WTC11 (cell line): Measurements from ENCODE around the gene DTNB. TPM values are rescaled to one million over a fixed set of nuclear protein-coding genes. Genes with fewer than 3 reads are reported as not detected.

Source experiments
- ATAC-seq: fragments of 200-7000 bp; cut with Tn5 transposase; 2 replicates; pipeline ENCODE4 v1.10.0; 2021; ENCODE audit warnings: mild to moderate bottlenecking, moderate library complexity
- CTCF ChIA-PET: fragments of 300-600 bp; sonication (Branson Sonifier 250); formaldehyde crosslinking; loops from one replicate; lab custom pipeline; 2021; ENCODE audit warnings: antibody characterized with exemption; lab: Charles Lee
- POLR2A ChIA-PET: fragments of 350-600 bp; sonication (Branson Sonifier 250); formaldehyde crosslinking; loops from one replicate; lab custom pipeline; 2021; ENCODE audit warnings: antibody characterized with exemption; lab: Charles Lee
- DNase-seq: peaks from one replicate; pipeline ENCODE4 v3.0.0; 2021; ENCODE audit warnings: low spot score
- H3K27ac Mint-ChIP-seq: 2 replicates; pipeline ENCODE4 v1.8.0; 2021; ENCODE audit warnings: mixed read lengths
- H3K27me3 Mint-ChIP-seq: 2 replicates; pipeline ENCODE4 v1.8.0; 2021; ENCODE audit warnings: low read depth, mild to moderate bottlenecking, moderate library complexity, mixed read lengths
- H3K36me3 Mint-ChIP-seq: 2 replicates; pipeline ENCODE4 v1.8.0; 2021; ENCODE audit warnings: mixed read lengths
- H3K4me1 Mint-ChIP-seq: 2 replicates; pipeline ENCODE4 v1.8.0; 2022; ENCODE audit warnings: mixed read lengths
- H3K4me3 Mint-ChIP-seq: 2 replicates; pipeline ENCODE4 v1.8.0; 2021; ENCODE audit warnings: mild to moderate bottlenecking, moderate library complexity, mixed read lengths
- H3K9me3 Mint-ChIP-seq: 2 replicates; pipeline ENCODE4 v1.8.0; 2021; ENCODE audit warnings: mixed read lengths
- ATF3 ChIP-seq: sonication (generic); formaldehyde crosslinking; conservative IDR thresholded peaks from 2 replicates; pipeline ENCODE4 v1.8.1; 2022; ENCODE audit warnings: mild to moderate bottlenecking, missing genetic modification reagents
- CBFB ChIP-seq: sonication (generic); formaldehyde crosslinking; IDR thresholded peaks from 2 replicates; pipeline ENCODE4 v1.8.1; 2022; ENCODE audit warnings: mild to moderate bottlenecking, low read depth, missing genetic modification reagents
- CREM ChIP-seq: sonication (generic); formaldehyde crosslinking; IDR thresholded peaks from 2 replicates; pipeline ENCODE4 v1.8.1; 2022; ENCODE audit warnings: mild to moderate bottlenecking, missing genetic modification reagents, moderate library complexity
- E2F4 ChIP-seq: sonication (generic); formaldehyde crosslinking; IDR thresholded peaks from 2 replicates; pipeline ENCODE4 v1.8.1; 2022; ENCODE audit warnings: low read depth, mild to moderate bottlenecking, moderate library complexity, missing genetic modification reagents, borderline replicate concordance
- ESRRA ChIP-seq: sonication (generic); formaldehyde crosslinking; IDR thresholded peaks from 2 replicates; pipeline ENCODE4 v1.8.1; 2022; ENCODE audit warnings: mild to moderate bottlenecking, missing genetic modification reagents, borderline replicate concordance
- FOXP4 ChIP-seq: sonication (generic); formaldehyde crosslinking; IDR thresholded peaks from 2 replicates; pipeline ENCODE4 v1.8.0; 2022; ENCODE audit warnings: mild to moderate bottlenecking, missing genetic modification reagents
- MYBL2 ChIP-seq: sonication (generic); formaldehyde crosslinking; IDR thresholded peaks from 2 replicates; pipeline ENCODE4 v1.8.1; 2023; ENCODE audit warnings: mild to moderate bottlenecking, moderate library complexity, missing genetic modification reagents
- NFE2L1 ChIP-seq: sonication (generic); formaldehyde crosslinking; IDR thresholded peaks from 2 replicates; pipeline ENCODE4 v1.8.1; 2023; ENCODE audit warnings: missing genetic modification reagents
- NFYB ChIP-seq: sonication (generic); formaldehyde crosslinking; conservative IDR thresholded peaks from 2 replicates; pipeline ENCODE4 v1.8.0; 2022; ENCODE audit warnings: low read depth, missing genetic modification reagents
- PRDM15 ChIP-seq: sonication (generic); formaldehyde crosslinking; IDR thresholded peaks from 2 replicates; pipeline ENCODE4 v1.8.0; 2022; ENCODE audit warnings: missing genetic modification reagents
- RORB ChIP-seq: fragments of 250-450 bp; sonication (Bioruptor Pico); IDR thresholded peaks from 2 replicates; pipeline ENCODE4 v1.9.0; 2021; ENCODE audit warnings: mild to moderate bottlenecking
- SMAD3 ChIP-seq: sonication (generic); formaldehyde crosslinking; IDR thresholded peaks from 2 replicates; pipeline ENCODE4 v1.8.0; 2022; ENCODE audit warnings: missing genetic modification reagents, mild to moderate bottlenecking, borderline replicate concordance
- SMAD4 ChIP-seq: sonication (generic); formaldehyde crosslinking; IDR thresholded peaks from 2 replicates; pipeline ENCODE4 v1.8.0; 2022; ENCODE audit warnings: mild to moderate bottlenecking, missing genetic modification reagents
- SOX15 ChIP-seq: fragments of 250-450 bp; sonication (Bioruptor Pico); IDR thresholded peaks from 2 replicates; pipeline ENCODE4 v1.9.0; 2021; ENCODE audit warnings: mild to moderate bottlenecking
- SP1 ChIP-seq: sonication (generic); formaldehyde crosslinking; conservative IDR thresholded peaks from 2 replicates; pipeline ENCODE4 v1.8.1; 2022; ENCODE audit warnings: missing genetic modification reagents
- USF2 ChIP-seq: sonication (generic); formaldehyde crosslinking; IDR thresholded peaks from 2 replicates; pipeline ENCODE4 v1.8.1; 2023; ENCODE audit warnings: mild to moderate bottlenecking, missing genetic modification reagents, moderate library complexity
- ZBTB43 ChIP-seq: sonication (generic); formaldehyde crosslinking; IDR thresholded peaks from 2 replicates; pipeline ENCODE4 v1.8.1; 2023; ENCODE audit warnings: mild to moderate bottlenecking, missing genetic modification reagents
- ZMAT4 ChIP-seq: fragments of 250-450 bp; sonication (Bioruptor Pico); IDR thresholded peaks from 2 replicates; pipeline ENCODE4 v1.9.0; 2021; ENCODE audit warnings: mild to moderate bottlenecking
- ZNF396 ChIP-seq: fragments of 250-450 bp; sonication (Bioruptor Pico); IDR thresholded peaks from 2 replicates; pipeline ENCODE4 v1.8.0; 2021; ENCODE audit warnings: mild to moderate bottlenecking, moderate library complexity, borderline replicate concordance
- ZNF416 ChIP-seq: fragments of 250-450 bp; sonication (Bioruptor Pico); IDR thresholded peaks from 2 replicates; pipeline ENCODE4 v1.9.0; 2021; ENCODE audit warnings: mild to moderate bottlenecking, inconsistent platforms
- ZNF423 ChIP-seq: fragments of 250-450 bp; sonication (Bioruptor Pico); IDR thresholded peaks from 2 replicates; pipeline ENCODE4 v2.1.2; 2022; ENCODE audit warnings: mild to moderate bottlenecking, moderate library complexity
- ZNF425 ChIP-seq: fragments of 250-450 bp; sonication (Bioruptor Pico); conservative IDR thresholded peaks from 2 replicates; pipeline ENCODE4 v1.9.0; 2021; ENCODE audit warnings: mild to moderate bottlenecking
- total RNA-seq: library from RNA; stranded (reverse); gene quantifications from 3 replicates; pipeline ENCODE4 v1.2.3, GENCODE V29; 2021

DTNB gene
- total RNA-seq, 1 experiment from 2014 or later, result 39.9 TPM

- TF ChIP-seq ZNF416 (CRISPR knock-in tag) (no peak), ATF3 (CRISPR knock-in tag) (no peak), NFE2L1 (CRISPR knock-in tag) (no peak), CREM (CRISPR knock-in tag) (0 out of 2 replicates have a peak, but pooled peaks have one; percentile 41), SP1 (CRISPR knock-in tag) (peak; percentile 84), E2F4 (CRISPR knock-in tag) (no peak)
- TF ChIP-seq, all 79 proteins: peak for 20
Measured at GRCh38 chr2:25376750-25377621, 296.4 kb downstream of the DTNB start (continued).

- no peak overlapping the region for H3K27ac Mint-ChIP-seq
- H3K36me3 Mint-ChIP-seq, result peaks cover 22% of the 10 kb centered on the region
- ChIA-PET CTCF (interaction anchor here (0.6 to 3.4 kb wide), 24 partner anchors 8 to 289 kb away, joined by 3 to 75 read pairs (median 5); partner anchors contain the start of gene DNMT3A), POLR2A (interaction anchor here (0.6 kb wide), 2 partner anchors 210 to 335 kb away, joined by 9 to 10 read pairs; no protein-coding TSS in a partner anchor)
- H3K27me3 Mint-ChIP-seq, result peaks cover 28% of the 10 kb centered on the region
- H3K4me3 Mint-ChIP-seq, result peak overlapping the region; percentile 52
- H3K4me1 Mint-ChIP-seq, result peaks cover 21% of the 10 kb centered on the region
- ATAC-seq (no peak), DNase-seq (no peak)
- H3K9me3 Mint-ChIP-seq, result peaks cover 16% of the 10 kb centered on the region
- no peak for TF ChIP-seq PRDM15 (CRISPR knock-in tag)
- no peak for TF ChIP-seq SMAD3 (CRISPR knock-in tag)
- TF ChIP-seq ZNF425, result no peak
- TF ChIP-seq USF2 (CRISPR knock-in tag), result no peak
- TF ChIP-seq ZBTB43, result no peak
- TF ChIP-seq ZNF423 (CRISPR knock-in tag), result no peak
- no peak for TF ChIP-seq ESRRA (CRISPR knock-in tag)
- no peak for TF ChIP-seq ZNF416 (CRISPR knock-in tag)
- no peak for TF ChIP-seq CBFB (CRISPR knock-in tag)
- TF ChIP-seq MYBL2 (CRISPR knock-in tag), result no peak
- TF ChIP-seq SOX15 (CRISPR knock-in tag), result no peak
- no peak for TF ChIP-seq ZMAT4 (CRISPR knock-in tag)
- TF ChIP-seq NFYB, result no peak
- no peak for TF ChIP-seq SMAD4
- TF ChIP-seq RORB (CRISPR knock-in tag), result no peak
- no peak for TF ChIP-seq FOXP4
- TF ChIP-seq ZNF396 (CRISPR knock-in tag), result no peak
Measured at GRCh38 chr2:25375989-25376545, 297.3 kb downstream of the DTNB start.
